ENCODE measurements around the gene TBC1D30. TPM values are rescaled to one million over a fixed set of nuclear protein-coding genes. Genes with fewer than 3 reads are reported as not detected.
A peak's percentile ranks its signal among the peaks of the same experiment; 100 is the strongest.

TBC1D30 gene
- total RNA-seq, 3 donors from 2014 or later: 3.6 to 8.7 (median 7.4) TPM

DNA sequence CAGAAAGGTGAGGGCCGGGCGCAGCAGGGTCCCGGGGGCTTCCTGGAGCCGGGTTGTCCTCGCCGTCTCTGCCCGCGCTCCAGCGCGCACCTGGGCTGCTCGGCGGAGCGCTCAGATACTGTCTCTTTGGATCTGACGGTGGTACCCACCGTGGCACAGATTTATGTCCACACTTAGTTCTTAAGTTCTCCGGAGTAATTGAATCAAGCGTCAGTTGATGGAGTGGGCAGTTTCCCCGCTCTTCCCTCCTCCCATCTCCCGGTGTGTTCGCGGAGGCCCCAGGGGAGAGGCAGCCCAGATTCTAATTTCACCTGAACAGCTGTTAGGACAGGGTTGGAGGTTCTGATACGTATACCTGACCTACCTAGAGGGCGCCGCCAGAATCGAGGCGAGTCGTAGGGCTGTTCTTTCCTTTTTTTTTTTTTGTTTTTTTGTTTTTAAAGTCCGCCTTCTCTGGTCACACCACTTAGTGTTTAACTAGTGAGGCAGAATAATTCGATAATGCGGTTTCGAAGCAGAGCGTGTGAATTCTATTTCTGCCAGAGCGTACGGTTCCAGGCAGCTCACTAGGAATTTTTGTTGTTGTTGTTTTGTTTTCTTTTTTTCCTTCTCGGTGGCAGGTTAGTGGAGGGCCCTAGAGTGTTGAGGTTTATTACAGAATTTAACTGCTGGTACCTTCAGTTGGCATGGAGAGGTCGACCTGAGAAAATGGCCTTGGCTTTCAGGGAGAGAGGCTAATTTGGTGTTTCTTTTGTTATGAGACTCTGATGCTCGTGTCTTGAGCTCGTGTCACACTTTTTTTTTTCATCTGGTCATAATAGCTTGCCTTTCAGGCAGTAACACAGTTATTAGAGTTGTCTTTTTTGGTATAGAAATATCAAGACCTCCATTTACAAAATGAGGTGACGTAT is 42.9 kb upstream of the TBC1D30 start:
- Histone ChIP-seq H3K36me3 (ENCODE audit: low read depth) (no peaks in the 10 kb centered on the region), H3K9me3 (no peaks in the 10 kb centered on the region), H3K4me1 (ENCODE audit: low read depth) (no peaks in the 10 kb centered on the region), H3K4me3 (peak overlapping the region; percentile 20)
- intact Hi-C loops (cut with DNase I, micrococcal nuclease): no loop called here
- ATAC-seq (peak; percentile 57), DNase-seq (peak; percentile 38 to 57 (median 57))
- no peak for TF ChIP-seq CTCF (IDR thresholded peaks at IDR 0.05)

GRCh38 chr12:64782191-64782876 is 42.1 kb upstream of the TBC1D30 start:
- H3K36me3 ChIP-seq (ENCODE audit: low read depth): no peaks in the 10 kb centered on the region
- intact Hi-C loops (cut with DNase I, micrococcal nuclease): no loop called here
- H3K9me3 ChIP-seq: no peaks in the 10 kb centered on the region
- no peak for DNase-seq
- TF ChIP-seq CTCF (IDR thresholded peaks at IDR 0.05): no peak
- no peak for ATAC-seq
- H3K4me1 ChIP-seq (ENCODE audit: low read depth): no peaks in the 10 kb centered on the region
- H3K4me3 ChIP-seq: no peak overlapping the region

DNA sequence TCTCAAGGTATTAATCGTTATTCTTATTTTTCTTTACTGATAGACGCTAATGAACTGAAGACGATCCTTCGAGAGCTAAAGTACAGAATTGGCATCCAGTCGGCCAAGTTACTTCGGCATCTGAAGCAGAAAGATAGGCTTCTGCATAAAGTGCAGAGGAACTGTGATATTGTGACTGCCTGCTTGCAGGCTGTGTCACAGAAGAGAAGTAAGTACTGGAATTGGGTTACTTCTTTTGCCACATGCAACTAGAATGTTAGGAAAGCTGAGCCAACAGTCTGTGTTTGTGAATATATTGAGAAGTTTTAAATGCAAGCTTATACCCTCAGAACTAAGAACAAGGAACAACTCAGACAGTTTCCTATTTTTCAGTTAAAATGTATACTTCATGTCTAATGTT is 38.6 kb upstream of the TBC1D30 start:
- Histone ChIP-seq H3K36me3 (ENCODE audit: low read depth) (no peaks in the 10 kb centered on the region), H3K9me3 (no peaks in the 10 kb centered on the region), H3K4me3 (no peak overlapping the region), H3K4me1 (ENCODE audit: low read depth) (no peaks in the 10 kb centered on the region)
- ATAC-seq: no peak
- TF ChIP-seq CTCF (IDR thresholded peaks at IDR 0.05): no peak
- intact Hi-C loops (cut with DNase I, micrococcal nuclease): no loop called here
- no peak for DNase-seq

DNA sequence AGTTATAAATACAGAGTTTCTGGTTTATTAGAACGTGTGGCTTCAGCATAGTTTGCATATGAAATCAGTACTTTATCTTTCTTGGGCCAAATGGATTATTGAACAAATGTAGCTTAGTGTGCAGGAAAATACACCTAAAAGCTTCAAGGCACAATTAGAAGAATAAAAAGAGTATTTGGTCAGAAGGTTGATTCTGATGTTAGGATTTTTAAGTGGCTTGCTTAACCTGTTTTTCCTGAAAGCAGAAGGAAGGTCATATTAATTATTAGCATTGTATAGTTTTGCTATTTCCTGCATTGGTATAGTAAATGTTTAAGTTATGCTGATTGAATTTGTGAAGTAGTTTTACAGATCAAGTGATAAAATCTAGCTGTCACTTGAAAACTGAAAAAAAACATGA is 34.3 kb upstream of the TBC1D30 start:
- H3K9me3 ChIP-seq: no peaks in the 10 kb centered on the region
- no peak overlapping the region for H3K4me3 ChIP-seq
- intact Hi-C loops (cut with DNase I, micrococcal nuclease): no loop called here
- no peak for ATAC-seq
- no peak for TF ChIP-seq CTCF (IDR thresholded peaks at IDR 0.05)
- no peak for DNase-seq
- no peaks in the 10 kb centered on the region for H3K4me1 ChIP-seq (ENCODE audit: low read depth)
- no peaks in the 10 kb centered on the region for H3K36me3 ChIP-seq (ENCODE audit: low read depth)

DNA sequence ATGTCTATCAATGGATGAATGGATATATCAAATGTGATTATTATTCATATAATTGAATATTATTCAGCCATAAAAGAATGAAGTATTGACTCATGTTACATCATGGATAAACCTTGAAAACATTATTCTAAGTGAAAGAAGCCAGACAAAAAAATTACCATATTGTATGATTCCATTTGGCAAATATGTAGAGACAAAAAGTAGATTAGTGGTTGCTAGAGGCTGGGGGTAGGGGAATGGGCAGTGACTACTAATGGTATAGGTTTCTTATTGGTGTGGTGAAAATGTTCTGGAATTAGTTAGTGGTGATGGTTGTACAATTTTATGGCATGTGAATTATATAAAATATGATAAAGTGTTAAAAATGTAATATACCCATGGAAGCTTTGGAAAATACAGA is 33.4 kb upstream of the TBC1D30 start:
- intact Hi-C loops (cut with DNase I, micrococcal nuclease): no loop called here
- no peak for ATAC-seq
- no peaks in the 10 kb centered on the region for H3K4me1 ChIP-seq (ENCODE audit: low read depth)
- H3K4me3 ChIP-seq: no peak overlapping the region
- no peaks in the 10 kb centered on the region for H3K9me3 ChIP-seq
- H3K36me3 ChIP-seq (ENCODE audit: low read depth): no peaks in the 10 kb centered on the region
- no peak for TF ChIP-seq CTCF (IDR thresholded peaks at IDR 0.05)
- no peak for DNase-seq
